Activated CD4-positive, CD25-positive, alpha-beta regulatory T cell (primary cell): ENCODE results near the gene CDIP1.

Experiments
- DNase-seq, 4 experiments: peaks; one replicate each; lab custom pipeline; 2025; lab: John Stamatoyannopoulos, UW

Gene CDIP1

DNA sequence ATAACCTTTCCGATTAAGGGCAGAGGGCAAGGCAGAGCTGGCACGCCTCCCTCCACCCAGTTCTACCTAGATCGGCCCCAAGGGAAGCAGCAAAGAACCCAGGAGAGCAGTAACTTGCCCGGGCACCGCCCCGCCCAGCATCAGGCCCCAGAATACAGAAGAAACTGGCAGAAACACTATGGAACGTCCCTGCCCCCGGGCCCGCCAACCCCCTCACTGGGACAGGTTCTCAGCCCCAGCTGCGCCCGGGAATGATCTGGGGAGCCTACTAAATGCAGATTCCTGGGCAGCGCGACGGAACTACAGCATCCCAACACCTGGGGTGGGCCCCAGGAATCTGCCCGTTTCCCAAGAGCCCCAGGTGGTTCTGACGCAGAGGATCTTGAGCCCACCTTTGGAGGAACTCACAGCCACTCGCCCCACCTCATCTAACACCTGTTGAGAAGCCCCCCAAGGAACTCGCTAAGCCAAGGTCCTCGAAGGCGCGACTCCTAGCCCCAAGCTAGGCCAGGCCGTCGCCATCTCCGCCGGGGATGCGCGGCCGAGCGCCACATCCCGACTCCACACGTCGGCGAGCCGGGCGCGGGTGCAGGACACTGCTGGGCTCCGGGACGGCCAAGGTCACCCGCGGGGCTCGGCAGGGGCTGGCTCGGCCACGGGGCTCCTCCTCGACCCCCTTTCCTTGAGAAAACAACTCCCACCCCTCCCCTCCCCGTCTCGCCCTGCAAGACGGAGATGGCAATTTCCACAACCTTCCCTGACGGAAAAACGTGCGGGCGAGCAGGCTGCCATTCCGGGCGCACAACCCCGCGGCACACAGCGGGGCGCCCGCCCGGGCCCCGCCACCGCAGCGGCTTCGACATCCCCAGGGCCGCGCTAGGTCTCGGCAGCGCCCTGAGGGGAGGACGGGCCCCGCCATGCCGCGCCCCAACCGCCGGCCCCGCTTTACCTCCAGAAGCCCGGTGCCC lies 913 bp downstream of the CDIP1 start:
- no peak for DNase-seq

DNA sequence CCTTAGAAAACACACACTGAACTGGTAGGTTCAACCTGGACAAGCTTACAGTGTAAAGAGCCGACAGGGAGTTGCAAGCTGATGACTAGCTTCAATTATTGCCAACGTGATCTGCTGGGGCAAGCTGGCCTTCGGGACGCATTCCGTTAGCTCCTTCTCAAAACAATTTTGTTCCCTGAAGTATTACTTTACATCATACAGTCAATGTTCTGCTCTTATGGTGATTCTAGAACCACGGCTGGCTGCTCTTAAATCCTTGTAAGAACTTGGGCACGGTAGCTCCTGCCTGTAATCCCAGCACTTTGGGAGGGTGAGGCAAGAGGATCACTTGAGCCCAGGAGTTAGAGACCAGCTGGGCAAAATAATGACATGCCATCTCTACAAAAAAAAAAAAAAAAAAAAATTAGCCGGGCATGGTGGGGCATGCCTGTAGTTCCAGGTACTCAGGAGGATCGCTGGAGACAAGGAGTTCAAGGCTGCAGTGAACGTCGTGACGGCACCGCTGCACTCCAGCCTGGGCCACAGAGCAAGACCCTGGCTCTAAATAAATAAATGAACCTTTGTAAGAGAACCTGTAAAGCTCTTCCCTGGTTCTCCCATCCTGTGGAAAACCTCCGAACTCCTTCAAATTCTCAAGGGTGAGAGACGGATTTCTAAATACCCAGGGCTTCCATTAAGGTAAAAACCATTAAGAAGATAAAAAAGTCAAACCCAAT lies 2.0 kb downstream of the CDIP1 start:
- DNase-seq, result no peak

DNA sequence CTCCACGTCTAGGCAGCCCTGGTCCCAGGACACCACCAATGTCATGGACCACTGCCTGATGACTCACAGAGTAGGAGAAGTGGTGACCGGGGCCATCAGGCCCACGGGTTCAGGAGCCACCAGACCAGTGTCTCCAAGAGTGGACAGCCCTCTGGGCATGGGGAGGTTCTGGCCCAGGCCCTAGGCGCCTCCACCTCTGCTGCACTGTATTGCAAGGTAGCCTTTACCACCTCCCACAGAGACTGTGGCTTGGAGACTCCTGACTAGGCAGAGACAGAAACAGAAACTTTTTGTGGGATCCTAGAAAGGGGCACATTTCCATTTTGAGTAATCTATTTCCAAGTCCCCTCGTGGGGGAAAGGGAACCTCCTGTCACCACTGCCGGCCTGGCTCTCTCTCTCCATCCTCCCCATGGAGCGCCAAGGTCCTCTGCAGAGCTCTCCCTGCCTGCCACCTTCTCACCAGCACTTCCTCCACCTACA lies 2.9 kb downstream of the CDIP1 start:
- no peak for DNase-seq

GRCh38 chr16:4534151-4534790 lies 4.3 kb downstream of the CDIP1 start:
- DNase-seq, result no peak

DNA sequence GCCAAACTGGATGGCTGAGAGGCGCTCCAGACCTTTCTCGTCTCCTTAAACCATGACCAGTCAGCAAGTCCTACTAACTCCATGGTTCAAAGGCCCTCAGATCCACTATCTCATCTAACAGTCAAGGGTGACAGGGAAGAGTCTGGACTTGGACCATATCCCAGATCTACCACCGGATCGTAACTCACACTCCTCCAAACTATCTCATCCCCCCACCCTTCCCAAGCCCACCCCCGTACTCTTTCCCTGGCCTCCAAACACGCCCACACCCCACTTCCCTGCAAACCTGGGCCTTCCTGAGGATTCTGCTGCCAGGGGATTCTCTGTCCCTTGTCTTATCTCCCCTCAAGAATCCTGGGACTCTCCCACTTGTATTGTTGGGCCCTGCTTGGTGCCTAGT lies 5.1 kb downstream of the CDIP1 start:
- DNase-seq, result no peak

DNA sequence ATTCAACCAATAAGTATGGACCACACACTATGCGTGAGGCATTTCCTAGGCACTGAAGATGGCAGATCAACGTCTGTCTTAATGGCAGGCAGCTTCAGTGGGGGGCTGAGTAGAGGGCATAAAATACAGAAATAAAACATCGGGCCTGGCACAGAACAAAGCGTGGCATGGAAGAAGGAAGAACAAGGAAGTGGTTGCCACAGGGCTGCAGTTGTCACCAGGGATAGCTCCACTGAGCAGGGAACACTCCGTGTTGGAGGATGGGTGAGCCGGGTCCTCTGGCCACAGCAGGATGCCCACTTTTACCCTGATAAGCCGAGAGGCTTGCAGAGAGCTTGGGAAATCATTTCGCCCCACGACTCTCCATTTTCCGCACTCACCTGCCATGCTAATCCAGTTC lies 6.3 kb downstream of the CDIP1 start:
- DNase-seq, result no peak

DNA sequence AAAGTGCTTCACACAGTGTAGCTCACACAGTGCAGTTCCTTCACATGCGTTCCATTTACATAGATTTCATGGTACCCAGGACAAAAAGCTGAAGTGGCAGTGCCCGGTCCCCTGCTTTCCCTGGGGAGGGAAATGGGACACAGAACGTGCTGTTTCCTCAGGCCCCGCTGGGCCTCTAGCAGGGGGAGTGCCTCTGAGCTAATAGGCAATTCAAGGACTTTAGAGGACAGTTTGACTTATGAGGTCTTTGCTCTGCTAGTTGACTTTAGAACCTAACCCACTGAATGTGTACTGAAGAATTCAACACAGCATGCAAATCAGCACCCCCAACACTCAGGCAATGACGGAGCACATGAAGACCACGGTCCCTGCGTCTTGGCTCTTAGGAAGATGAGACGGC lies 6.8 kb downstream of the CDIP1 start:
- DNase-seq, result no peak

GRCh38 chr16:4529085-4530060 lies 9.2 kb downstream of the CDIP1 start:
- no peak for DNase-seq

- no peak for DNase-seq
Measured at GRCh38 chr16:4525634-4526277, 12.8 kb downstream of the CDIP1 start.

DNA sequence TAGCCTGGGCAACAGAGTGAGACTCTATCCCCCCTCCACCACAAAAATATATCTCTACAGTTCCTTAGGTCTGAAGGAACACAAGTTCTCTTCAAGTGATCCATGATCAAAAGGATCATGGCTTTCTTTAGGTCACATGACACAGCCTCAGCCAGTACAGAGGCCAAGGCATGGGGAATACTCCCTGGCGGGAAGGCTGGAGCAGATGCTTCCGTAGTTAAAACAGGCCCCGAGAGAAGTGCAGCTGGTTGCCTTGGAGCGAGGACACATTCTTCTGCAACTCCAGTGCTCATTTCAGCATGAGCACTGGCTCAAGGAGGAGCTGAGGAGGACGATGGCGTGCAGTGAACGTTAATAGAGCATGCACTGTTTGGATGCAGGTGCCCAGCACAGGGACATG lies 13.5 kb downstream of the CDIP1 start:
- DNase-seq, result no peak

DNA sequence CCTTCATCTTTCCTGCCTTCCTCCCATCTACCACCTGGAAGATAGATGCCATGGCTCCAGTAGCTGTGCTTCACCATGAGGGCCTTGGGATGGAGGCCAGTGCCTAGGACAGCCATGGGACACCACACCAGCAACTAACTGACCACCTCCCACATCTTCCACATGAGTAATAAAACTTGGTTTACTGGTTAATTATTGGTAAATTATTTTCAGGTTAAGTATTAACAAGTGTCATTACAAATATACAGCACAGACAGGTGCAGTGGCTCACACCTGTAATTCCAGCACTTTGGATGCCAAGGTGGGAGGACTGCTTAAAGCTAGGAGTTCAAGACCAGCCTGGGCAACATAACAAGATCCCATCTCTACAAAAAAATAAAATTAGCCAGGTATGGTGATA lies 14.0 kb downstream of the CDIP1 start:
- DNase-seq, result no peak

GRCh38 chr16:4523686-4524085 lies 14.9 kb downstream of the CDIP1 start:
- DNase-seq, result no peak

GRCh38 chr16:4522051-4522581 lies 16.5 kb downstream of the CDIP1 start:
- DNase-seq, result no peak

- no peak for DNase-seq
Measured at GRCh38 chr16:4520913-4521312, 17.7 kb downstream of the CDIP1 start.

- DNase-seq, result no peak
Measured at GRCh38 chr16:4519274-4520058, 19.1 kb downstream of the CDIP1 start.

DNA sequence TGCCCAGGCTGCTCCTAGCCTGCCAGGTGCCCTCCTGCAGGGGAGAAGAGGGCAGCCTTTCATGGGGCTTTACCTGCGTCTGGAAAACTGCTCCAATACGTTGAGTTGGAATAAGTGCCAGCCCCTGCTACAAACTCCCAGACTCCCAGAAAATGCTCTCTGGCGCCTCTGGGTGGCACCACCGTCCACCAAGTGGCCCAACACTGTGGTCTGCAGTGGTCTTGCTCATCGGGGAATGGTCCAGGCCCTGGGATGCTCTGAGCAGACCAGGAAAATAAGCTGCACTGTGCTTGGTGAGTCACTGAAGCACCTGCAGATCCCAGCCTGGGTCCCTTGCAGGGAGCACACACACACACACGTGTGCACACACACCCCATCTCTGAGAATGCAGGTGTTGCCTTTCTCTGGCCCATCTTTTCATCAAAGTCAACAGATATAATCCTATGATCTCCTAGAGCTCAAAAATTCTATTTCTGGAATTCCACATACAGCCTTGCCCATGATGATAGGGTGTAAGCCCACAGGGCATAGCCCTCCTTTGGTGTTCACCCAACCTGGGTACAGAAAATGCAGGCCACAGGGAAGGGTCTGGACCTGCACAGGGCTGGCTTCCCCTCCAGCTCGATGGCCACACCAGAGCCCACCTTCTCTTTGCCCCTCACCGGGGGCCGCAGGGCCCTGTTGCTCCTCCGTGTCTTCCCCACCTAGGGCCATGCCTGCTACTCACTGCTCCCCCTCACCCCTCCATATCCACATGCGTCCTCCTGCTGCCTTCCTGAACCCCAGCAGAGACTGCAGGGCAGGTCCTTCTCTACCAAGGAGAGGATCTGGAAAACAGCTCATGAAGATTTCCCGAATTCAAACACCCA lies 20.5 kb downstream of the CDIP1 start:
- no peak for DNase-seq

- no peak for DNase-seq
Measured at GRCh38 chr16:4515611-4516233, 22.9 kb downstream of the CDIP1 start.

DNA sequence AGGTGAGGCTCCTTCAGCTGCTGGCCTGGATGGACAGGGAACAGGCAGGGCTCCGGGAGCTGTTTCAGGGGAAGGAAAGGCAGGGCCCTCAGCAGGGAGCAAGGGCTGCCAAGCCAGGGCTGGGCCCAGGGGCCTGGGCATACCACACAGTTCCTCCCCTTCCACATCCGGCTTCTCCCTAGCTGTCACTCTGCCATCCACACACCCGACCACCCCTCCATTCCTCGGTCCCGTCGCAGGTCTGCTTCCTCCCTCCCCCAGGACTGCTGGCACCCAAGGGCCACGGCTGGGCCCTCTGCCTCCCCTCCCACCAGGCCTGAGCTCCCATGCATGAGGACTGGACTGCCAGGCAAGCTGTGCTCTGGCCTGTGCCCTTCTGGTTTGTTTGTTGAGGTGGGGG lies 24.0 kb downstream of the CDIP1 start:
- no peak for DNase-seq
